Inferior parietal cortex (tissue), 1 donor: ENCODE data around the gene GEMIN4.
"Not testable (repeated sequence)": the region's sequence is repeated elsewhere in the genome, so short reads cannot be mapped to it uniquely, and the experiment has no call there.

Source experiments
- DNase-seq: peaks from one replicate; pipeline ENCODE4 v3.0.0-alpha.2; 2016; ENCODE audit errors: extremely low spot score

Gene GEMIN4

GRCh38 chr17:778096-778495, 26.0 kb upstream of the GEMIN4 start:
- DNase-seq: no peak

DNA sequence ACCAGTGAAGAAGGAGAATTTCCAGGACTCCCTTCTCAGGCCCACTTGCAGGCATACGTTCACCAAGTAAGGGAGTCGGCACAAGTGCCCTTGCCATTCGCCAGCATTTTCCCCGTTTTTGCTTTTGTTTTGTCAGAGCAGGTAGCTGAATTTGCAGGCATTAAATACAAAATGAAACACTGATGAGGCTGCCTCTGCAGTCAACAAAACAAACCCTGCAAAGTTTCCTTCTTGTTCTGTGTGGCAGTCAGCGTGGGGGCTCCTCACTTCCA, 22.2 kb upstream of the GEMIN4 start:
- DNase-seq: no peak

DNA sequence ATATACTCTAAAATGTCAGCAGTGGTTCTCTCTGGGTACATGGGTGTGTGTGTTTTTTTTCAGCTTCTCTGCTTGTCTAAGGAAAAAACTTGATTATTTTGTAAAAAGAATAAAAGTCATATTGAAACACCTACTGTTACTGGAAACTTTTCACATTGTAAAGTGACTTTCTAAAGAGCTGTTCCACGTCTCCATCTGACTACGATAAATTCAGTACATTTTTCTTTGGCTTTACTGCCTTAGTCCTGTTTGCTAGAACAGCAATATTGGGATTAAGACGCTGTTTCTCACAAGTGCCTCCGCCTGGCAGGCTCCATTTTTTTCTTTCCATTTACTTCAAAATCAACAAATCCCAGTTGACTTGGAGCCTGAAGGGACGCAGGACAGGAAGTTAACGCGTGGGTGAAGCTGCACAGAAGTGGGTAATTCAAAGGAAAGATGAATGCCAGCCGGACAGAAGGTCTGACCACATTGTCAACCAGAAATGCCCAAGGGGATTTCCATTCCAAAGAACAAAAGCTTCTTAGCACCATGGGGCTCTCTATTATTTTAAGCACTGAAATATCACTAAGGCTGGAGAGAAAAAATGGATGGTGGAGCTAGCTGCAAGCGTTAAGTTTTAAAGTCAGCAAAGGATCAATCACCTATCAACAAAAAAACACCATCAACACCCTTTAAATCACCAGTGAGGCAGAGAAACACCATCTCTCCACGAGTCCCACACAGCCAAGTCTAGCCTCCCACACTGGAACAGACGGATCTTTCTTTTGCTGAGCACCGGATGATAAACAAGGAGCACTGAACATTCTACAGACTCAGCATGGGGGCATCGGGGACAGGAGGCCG, 21.6 kb upstream of the GEMIN4 start:
- DNase-seq: no peak

DNA sequence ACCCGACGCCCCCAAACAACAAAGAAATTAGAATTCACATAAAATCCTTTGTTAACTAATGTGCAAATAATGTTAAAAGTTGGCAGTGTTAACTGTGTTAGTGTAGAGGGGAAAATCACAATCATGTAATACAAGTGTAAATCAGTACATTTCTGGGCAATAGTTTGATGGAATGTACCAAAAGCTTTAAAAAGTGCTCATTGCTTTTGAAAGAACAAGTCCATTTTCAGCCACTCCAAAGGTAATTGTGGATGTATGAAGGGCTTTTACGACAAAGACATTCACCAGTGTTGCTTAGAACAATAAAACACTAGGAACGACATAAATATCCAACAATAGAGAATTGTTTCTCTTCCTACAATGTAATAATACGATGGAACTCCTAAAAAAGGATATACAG, 21.0 kb upstream of the GEMIN4 start:
- DNase-seq: no peak

DNA sequence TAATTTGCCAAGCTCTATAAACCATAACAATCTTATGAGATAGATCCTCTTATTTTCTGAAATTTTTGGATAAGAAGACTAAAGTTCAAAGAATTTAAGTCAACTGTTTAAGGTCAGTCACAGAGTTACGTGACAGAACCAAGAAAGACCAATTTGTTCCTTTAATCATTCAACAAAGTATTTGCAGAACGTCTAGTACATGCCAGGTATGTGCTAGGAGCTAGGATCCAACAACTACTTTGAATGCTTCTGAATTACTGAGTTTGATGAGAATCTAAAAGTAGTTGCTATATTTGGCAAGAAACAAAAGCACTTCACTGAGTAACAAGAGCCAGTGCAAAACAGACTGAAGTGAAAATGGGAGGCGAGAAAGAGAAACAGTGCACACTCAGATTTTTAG, 15.0 kb upstream of the GEMIN4 start:
- no peak for DNase-seq

DNA sequence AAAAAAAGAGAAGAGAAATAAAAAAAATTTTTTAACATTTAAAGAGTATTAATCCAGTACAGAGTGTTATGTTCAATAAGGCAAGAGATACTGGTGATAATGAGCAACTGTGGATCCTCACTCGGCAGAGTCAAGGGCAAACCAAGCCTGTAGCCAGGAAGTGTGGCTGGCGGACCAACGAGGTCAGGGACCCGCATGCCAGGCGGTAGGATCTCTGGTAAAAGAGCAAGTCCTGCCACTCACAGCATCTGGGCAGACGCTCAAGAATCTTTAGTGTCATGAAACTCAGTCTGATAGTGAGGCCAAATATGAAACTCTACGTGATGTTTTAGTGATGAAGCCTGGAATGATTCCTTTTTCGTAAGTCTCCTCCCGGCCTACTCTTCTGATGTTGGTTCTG, 8.3 kb upstream of the GEMIN4 start:
- no peak for DNase-seq

DNA sequence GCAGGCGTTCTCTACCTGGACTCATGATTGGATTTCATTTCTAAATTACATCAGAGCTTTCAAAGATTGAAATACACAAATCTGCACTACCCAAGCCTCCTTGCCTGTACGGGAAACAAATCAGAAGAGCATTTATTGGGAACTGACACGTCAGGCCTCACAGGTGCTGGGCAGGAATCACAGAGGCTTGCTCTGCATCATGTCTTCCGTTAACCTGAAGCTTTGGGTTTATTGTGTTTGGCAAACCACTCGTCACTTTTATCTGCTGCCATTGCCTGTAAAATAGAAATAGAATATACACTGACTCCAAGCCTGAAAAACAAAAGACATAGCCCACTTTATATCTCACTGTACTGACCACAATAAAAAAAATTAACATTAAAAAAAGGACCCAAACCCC, 7.9 kb upstream of the GEMIN4 start:
- no peak for DNase-seq

- not testable (repeated sequence) for DNase-seq
Measured at GRCh38 chr17:756010-756567, 4.0 kb upstream of the GEMIN4 start.

- not testable (repeated sequence) for DNase-seq
Measured at GRCh38 chr17:755319-755961, 3.4 kb upstream of the GEMIN4 start.

DNA sequence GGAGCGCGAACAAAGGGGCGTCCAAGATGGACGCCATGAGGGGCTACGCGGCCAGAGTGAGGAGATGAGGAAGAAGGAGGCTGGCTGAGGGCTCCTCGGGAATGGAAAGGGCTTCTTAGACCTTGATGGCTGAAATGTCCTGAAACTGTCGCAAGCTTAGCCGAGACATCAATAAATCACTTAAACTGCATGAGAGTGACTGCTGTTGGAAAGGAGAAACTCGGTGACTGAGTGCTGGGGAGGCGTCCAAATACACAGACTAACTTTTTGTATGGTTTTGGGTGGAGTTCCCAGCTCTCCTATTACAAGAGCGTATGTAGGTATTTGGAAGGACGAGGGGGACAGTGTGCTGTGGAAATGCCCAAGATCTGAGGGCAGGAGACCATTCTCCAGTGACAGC, 1.4 kb upstream of the GEMIN4 start:
- no peak for DNase-seq

- DNase-seq: no peak
Measured at GRCh38 chr17:752620-753219, 656 bp upstream of the GEMIN4 start.

DNA sequence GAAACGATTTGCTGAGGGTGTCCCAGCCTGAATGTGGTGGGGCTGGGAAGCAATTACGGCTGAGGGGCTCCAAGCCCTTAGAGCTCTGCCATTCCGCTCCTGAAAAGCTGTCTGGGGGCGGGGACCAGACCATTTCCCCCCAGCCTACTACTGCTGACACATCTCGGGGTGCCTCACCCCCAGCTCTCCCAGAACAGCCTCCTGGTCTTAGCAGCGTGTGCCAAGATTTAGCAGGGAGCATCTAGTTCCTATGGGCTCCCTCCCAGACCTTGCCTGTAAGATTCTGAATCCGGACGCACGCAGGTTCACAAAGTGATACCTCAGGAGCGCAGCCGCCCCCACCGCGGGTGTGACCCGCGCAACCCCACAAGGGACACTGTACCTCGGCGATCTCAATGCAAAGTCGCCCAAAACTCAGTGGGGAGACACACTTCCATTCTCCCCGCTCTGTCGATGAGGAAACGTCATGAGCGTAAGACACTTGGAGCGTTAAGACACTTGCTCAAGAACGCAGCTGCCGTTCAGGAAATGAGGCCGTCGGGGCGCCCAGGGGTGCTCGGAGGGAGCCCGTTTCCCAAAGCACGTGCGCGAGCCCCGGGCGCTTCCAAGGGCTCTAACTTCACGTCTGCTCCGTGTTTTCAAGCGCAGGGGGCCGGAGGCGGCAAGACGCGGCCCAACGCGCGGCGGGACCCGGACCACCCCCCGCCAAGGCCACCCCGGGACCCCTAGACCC, 629 bp downstream of the GEMIN4 start:
- no peak for DNase-seq

GRCh38 chr17:750431-751037, 1.5 kb downstream of the GEMIN4 start:
- no peak for DNase-seq

DNA sequence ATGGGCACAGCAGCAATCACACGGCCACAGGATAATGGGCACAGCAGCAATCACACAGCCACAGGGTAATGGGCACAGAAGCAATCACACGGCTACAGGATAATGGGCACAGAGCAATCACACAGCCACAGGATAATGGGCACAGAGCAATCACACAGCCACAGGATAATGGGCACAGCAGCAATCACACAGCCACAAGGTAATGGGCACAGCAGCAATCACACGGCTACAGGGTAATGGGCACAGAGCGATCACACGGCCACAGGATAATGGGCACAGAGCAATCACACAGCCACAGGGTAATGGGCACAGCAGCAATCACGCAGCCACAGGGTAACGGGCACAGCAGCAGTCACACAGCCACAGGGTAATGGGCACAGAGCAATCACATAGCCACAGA, 2.7 kb downstream of the GEMIN4 start:
- not testable (repeated sequence) for DNase-seq

DNA sequence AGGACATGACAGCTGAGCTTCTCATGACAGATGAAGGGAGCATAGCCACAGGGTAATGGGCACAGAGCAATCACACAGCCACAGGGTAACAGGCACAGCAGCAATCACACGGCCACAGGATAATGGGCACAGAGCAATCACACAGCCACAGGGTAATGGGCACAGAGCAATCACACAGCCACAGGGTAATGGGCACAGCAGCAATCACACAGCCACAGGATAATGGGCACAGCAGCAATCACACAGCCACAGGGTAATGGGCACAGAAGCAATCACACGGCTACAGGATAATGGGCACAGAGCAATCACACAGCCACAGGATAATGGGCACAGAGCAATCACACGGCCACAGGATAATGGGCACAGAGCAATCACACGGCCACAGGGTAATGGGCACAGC, 3.5 kb downstream of the GEMIN4 start:
- not testable (repeated sequence) for DNase-seq

- no peak for DNase-seq
Measured at GRCh38 chr17:746783-747629, 5.1 kb downstream of the GEMIN4 start.

DNA sequence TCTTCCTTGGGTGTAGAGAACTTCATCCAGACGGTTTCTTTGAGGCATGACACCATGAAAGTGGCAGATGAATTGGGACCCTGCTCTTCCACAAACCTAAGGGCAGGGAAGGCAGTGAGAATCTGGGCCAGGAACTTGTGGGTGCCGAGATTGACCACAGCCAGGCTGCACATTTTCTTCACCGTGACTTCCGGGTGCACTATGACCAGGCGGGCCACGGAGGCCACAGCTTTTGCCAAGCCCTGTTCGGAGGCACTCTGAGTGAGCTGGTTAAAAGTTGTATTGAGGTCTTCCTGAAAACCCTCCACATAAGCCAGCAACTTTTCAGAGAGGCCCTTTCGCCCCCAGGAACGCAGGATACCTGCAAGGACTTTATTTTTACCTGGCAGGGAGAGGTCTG, 5.9 kb downstream of the GEMIN4 start:
- no peak for DNase-seq

- no peak for DNase-seq
Measured at GRCh38 chr17:745406-745805, 6.7 kb downstream of the GEMIN4 start.

DNA sequence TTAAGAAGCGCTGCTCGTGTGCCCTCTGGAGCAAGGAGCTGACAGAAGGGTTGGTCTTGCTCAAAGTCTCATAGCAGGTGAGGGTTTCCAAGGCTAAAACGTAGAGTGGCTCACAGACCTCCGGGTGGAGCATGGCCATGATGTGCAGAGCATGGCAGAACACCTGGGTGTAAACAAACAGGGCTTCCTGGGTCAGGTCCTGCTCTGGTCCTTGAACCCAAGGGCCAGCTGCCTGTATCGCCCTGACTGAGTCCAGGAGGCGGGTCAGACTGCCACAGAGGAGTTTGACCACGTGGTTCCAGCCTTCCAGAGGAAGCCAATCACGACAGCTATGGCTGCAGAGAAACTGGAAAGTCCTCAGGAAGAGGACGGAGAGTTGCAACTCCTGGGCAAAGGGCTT, 7.1 kb downstream of the GEMIN4 start:
- DNase-seq: no peak

DNA sequence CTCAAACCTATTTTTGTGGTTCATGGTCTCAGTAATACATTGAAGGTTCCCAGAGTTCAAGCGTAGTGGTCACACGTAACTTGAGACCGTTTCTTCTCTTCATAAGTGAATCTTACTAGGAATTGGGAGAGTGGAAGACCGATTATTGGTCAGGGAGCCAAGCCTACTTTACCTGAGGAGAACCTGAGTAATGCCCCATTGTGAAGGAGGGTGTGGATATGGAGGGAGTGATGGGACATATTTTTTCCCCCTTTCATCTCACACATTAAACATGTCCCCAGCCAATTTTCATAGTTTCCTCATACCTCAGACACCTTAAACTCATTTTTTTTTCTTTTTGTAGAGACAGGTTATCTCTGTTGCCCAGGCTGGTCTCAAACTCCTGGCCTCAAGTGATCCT, 8.9 kb downstream of the GEMIN4 start:
- DNase-seq: no peak
